GM19043 (cell line): ENCODE results near the gene PPP1R9A.

Experiments used
- ATAC-seq: cut with Tn5 transposase; IDR thresholded peaks from one replicate; pipeline ENCODE4 v1.9.1; 2021; ENCODE audit warnings: low read depth; ENCODE audit not compliant: unreplicated experiment

The PPP1R9A gene

GRCh38 chr7:95303013-95303905, 395.9 kb downstream of the PPP1R9A start:
- ATAC-seq = no peak

DNA sequence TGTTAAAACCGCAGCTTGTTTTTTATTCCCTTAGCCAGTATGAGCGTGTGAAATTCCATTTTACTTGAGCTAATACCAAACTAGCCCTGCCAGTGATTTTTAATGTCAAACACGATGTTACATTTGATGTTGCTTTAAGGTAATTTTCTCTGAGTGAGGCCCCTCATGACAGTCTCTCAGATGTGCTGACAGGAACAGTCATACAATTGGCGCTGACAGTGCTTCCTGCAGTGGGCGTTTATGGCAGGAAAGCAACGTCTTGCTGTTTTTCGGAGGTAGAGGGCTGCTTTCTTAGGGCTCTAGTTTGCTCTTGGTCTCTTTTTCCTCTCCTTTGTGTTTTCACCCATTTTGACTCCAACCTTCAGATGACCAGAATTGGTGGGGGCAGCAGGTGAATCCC, 397.6 kb downstream of the PPP1R9A start:
- no peak for ATAC-seq

DNA sequence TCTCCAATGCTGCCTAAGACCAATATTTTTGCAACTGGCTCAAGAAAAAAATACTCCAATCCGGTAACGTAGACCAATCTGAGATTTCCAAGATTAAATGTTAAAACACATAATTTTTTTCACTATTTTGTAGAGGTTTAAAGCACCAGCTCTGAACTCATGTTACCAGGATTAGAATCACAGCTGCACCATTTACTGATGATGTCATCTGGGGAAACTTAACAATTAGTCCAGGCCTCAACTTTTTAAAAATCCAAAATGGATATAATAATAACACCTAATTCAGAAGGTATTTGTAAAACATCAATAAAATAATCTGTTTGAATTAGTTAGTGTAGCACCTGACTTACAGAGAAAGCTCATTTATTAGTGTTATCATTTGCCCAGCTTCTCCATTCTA, 402.6 kb downstream of the PPP1R9A start:
- no peak for ATAC-seq

- no peak for ATAC-seq
Measured at GRCh38 chr7:95311389-95311788, 404.0 kb downstream of the PPP1R9A start.

DNA sequence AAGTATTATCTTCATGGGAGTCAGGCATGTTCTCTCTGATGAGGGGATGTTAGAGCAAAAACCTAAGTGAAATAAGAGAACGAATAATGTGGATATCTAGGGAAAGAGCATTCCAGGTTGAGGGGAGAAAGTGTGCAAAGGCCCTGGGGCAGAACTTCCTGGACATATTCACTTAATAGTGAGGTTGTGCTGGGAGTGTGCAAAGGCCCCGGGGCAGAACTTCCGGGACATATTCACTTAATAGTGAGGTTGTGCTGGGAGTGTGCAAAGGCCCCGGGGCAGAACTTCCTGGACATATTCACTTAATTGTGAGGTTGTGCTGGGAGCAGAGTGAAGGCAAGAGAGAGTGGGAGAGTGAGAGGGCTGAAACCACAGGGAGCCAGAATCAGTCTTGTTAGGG, 405.2 kb downstream of the PPP1R9A start:
- no peak for ATAC-seq

- ATAC-seq = peak; percentile 91
Measured at GRCh38 chr7:95316588-95316987, 409.2 kb downstream of the PPP1R9A start.

GRCh38 chr7:95317546-95317945, 410.2 kb downstream of the PPP1R9A start:
- ATAC-seq = no peak

GRCh38 chr7:95317966-95318365, 410.6 kb downstream of the PPP1R9A start:
- ATAC-seq = no peak

- ATAC-seq = no peak
Measured at GRCh38 chr7:95318501-95319100, 411.2 kb downstream of the PPP1R9A start.

DNA sequence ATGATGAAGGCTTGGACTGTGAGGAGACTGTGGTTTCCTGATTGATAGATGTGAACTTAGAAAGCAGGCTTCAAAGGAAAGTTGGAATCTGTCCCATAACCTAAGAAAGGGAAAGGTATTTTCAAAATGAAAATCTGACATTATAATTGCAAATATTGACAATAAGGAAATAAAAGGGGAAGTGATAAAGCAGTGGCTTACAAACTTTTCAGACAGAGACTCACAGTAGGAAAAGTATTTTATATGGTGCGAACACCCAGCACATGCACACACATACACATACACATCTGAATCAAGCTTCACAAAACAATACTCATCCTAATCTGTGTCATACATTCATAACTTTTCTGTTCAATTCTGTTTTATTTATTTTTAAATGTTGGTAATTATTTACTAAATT, 412.2 kb downstream of the PPP1R9A start:
- ATAC-seq = no peak

DNA sequence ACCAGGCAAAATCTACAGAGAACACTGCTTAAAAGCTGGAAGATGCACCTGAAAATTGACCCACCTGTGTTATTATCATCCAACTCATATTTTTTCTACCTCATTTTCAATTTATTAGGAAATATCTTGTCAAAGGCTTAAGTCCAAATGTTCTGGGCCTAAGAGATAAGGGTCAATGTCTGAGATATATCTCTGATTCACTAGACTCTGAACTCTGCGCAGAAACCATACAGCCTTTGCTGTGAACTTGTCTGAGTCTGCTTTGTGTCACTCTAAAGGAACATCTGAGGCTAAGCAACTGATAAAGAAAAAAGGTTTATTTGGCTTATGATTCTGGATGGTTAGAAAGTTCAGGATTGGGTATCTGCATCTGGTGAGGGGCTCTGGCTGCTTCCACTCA, 413.3 kb downstream of the PPP1R9A start:
- ATAC-seq = no peak

- ATAC-seq = no peak
Measured at GRCh38 chr7:95321720-95322119, 414.3 kb downstream of the PPP1R9A start.

GRCh38 chr7:95322396-95322795, 415.0 kb downstream of the PPP1R9A start:
- ATAC-seq = no peak

DNA sequence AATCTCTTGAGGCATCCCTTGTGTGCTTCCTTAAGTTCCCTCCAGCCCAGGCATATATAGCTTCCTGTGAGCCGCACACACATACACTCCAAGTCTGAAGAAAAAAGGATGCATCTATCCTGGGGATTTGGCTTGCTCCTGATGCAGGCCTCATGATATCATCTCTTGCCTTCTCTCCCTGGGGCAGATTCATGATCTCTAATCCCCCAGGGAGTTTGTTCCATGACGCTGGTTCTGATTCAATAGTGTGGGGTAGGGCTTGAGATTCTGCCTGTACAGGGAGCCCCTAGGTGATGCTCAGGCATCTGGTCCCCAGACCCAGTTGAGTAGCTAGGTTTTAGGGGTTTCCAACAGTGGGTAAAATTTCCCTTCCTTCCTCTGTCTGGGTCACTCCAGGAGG, 415.5 kb downstream of the PPP1R9A start:
- ATAC-seq = no peak

- no peak for ATAC-seq
Measured at GRCh38 chr7:95323410-95324129, 416.2 kb downstream of the PPP1R9A start.

DNA sequence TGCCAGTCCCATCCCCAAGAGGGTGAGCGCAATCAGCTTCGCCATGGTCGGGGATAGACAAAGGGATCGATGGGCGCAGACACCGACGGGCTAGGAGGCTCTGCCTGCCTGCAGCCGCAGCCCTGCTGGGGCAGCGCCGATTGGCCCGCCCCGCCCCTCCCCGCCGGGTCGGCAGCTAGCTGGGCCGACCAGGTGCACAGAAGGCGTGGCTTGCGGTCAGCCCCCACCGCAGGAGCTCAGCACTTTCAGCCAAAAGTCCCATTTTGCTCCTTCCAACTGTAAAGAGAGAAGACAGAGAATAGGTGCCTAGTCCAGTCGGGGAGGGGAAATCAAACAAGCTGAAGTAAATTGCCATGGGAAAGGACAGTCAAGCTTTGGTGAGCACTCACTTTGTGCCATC, 417.0 kb downstream of the PPP1R9A start, which contains the start of gene PON1:
Gene PON1 (minus strand): TSS at position 102 of the 400 bp plus-strand sequence. CDS start 57 bp downstream, at position 45.
- no peak for ATAC-seq

DNA sequence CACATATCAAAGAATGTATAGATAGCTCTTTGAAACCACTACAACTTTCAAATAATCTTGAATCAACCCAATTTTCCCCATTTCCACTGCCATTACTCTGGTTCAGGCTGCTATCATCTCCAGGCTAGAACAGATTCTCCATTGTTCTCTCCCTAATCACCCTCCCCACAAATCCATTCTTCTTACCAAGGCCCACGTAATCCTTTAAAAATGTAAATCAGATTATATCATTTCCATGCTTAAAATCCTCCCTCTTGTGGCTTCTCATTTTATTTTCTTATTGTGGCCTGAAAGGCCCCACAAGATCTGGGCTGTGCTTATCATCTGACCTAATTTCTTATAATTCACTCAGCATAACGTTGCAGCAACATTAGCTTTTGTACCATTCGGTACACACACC, 420.0 kb downstream of the PPP1R9A start:
- ATAC-seq = no peak

DNA sequence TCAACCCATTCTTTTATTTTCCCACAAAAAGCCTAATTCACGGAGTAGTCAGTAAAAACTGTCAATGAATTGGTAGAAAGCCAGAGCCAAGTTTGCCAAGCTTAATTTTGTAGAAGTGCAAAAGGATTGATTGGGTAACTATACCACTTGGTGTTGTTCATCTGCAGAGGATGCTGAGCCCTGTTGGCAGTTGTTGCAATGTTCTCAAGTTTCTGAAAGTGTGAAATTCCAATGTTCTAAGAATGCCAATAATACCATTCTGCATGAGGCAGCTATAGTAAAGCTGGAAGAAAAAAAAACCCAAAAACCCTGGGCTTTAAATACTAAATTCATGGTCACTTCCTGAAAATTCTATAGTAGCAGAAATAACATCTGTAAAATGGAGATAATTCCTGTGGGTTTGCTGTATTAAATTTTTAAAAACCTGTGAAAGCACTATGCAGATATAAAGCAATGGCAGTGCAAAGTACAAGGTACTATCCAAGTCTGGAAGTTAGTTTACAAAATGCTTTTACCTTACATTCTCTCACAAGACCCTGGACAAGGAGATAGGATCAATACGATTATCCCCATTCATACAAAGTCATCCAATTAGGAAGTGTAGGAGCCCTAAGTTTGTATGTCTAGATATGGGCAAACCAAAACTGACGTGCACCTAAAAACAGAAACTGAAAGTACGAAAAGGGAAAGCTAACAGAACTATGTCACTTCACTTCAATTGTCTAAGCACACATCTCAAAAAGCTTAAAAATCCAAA, 423.0 kb downstream of the PPP1R9A start:
- peak; percentile 97 for ATAC-seq

DNA sequence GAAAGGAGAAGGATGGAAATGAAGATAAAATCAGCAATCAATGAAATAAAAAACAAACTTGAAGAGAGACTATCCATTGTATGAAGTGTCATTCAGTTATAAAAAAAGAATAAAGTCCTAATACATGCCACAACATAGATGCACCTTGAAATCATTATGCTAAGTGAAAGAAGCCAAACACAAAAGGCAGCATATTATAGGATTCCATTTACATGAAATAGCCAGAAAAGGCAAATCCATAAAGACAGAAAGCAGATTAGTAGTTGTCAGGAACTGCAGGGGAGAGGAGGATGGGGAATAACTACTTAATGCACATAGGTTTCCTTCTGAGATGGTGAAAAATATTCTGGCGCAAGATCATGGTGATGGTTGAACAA, 423.6 kb downstream of the PPP1R9A start:
- peak; percentile 36 for ATAC-seq

- no peak for ATAC-seq
Measured at GRCh38 chr7:95334447-95334846, 427.1 kb downstream of the PPP1R9A start.

GRCh38 chr7:95335093-95335492, 427.7 kb downstream of the PPP1R9A start:
- ATAC-seq = no peak
